HG03442 (cell line): ENCODE results near the gene GRIP1.

Experiments
- ATAC-seq: cut with Tn5 transposase; IDR thresholded peaks from one replicate; pipeline ENCODE4 v1.9.1; 2021; ENCODE audit warnings: mild to moderate bottlenecking, moderate library complexity; ENCODE audit not compliant: unreplicated experiment

Gene GRIP1

DNA sequence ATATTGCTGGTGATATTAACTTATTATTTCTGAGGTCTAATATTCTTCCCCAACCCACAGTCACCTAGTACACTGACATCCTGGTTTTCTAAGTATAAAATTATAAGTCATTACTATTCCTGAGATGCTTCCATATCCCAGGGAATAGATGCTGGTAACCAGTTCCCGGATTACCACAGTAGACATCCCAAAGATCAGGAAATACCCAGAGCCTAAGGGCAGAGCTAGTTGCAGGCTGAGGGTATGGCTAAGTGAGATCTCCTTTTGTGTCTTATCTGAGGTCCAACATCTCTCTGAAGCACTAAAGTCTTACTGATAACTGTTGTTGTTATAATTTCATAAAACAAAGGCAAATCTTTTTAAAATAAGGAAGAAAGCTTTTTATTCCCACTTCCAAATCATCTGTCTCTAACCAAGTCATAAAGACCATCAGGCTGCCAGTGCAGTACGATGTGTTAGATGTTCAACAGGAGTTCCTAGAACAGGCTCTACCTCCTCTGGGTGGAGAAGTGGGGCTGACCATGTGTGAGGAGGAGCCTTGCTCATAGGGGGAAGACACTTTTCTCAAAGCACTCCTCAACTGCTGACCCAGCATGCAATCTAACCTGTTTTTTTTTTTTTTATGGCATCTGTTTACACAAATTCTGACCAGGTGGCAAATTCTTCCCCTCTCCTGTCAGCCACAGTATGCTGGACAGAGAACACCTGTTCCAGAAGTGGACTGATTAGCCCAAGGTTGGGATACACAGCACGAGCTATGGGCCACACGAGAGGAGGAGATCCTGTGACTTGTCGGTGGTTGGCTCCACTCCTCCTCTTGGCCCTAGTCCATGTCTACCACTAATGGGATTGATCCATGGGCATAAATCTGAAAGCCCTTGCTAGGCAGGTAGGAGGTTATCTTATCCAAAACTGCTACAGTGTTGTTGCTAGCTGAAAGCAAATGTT is 16.1 kb upstream of the GRIP1 start:
- ATAC-seq = no peak

- peak; percentile 79 for ATAC-seq
These were observed 15.1 kb upstream of the GRIP1 start for GRCh38 chr12:66693901-66694513.

DNA sequence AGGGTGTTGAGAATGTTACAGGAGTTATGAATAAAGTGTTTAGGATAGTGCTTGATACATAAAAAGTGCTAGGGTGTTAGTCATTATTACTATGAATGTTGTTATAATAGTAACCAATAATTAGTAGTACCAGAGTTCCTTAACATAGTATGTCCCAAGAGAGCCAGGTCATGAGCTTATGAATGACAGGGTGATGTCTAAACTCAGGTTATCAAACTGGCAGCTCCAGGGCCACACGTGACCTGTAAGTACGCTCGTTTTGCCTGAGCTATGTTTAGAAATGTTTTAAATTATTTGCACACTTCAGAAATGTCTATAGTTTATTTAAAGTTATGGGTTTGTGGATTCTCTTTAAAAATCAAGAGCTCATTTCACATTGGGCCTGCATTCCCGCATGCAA is 14.1 kb upstream of the GRIP1 start:
- ATAC-seq = no peak

DNA sequence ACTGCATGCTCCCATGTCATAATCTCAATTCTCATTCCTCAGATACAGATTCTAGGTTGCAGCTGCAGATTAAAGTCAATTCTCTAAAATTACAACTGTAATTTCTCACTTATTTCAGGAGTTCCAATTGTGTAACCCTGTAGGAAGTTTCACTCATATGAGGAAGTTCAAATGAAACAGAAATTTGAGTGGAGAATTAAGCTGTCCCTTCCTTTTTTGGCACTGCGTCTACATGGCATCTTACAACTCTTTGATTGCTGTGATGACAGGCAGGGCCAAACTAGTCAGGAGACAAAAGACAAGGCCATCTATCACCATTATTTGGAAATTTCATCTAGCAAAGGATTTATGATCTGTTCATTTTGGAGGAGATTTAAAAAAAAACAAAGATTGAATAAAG is 13.3 kb upstream of the GRIP1 start:
- no peak for ATAC-seq

DNA sequence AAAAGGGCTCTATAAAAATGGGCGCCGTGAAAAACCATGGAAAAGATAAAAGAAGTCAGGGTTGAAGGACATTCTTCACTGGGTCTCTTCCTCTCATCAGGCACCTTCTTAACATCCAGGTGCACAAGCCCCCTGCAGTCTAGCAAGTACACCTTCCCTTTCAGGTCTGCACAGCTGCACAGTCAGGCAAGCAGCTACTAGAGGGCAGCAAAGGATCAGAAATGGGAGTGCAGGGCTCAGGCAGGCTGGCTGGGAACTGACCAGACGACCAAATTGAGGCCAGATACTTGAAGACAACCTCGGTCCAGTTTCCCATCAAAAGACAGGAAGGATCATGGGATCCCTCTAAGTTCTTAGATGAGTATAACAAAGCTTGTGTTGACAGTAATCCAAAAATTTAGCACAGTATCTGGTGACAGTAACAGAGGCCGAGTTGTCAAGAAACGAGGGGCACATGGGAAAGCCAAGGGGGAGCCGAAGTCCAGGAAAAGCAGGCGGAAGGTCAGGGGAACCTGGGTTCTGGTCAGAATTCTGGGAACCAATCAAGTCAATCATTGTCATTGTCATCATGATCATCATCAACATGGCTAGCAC is 10.1 kb upstream of the GRIP1 start:
- peak; percentile 69 for ATAC-seq

DNA sequence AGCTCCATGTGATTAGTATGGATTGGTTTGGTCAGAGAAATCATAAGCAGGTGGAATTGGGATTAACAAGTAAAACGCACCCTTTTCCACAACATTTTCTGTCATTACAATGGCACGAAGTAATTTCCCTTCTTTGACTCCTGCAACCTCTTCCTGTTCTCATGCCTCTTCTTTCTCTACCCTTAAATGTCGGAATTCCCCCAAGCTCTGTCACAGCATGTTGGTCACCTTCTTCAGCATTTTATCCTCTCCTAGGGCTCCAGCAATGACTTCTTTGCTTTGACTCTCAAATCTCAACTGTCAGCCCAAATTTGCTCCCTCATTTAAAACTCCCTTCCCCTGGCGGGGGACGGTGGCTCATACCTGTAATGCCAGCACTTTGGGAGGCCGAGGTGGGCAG is 5.3 kb upstream of the GRIP1 start:
- no peak for ATAC-seq

- no peak for ATAC-seq
These were observed 4.9 kb upstream of the GRIP1 start for GRCh38 chr12:66683822-66684221.

DNA sequence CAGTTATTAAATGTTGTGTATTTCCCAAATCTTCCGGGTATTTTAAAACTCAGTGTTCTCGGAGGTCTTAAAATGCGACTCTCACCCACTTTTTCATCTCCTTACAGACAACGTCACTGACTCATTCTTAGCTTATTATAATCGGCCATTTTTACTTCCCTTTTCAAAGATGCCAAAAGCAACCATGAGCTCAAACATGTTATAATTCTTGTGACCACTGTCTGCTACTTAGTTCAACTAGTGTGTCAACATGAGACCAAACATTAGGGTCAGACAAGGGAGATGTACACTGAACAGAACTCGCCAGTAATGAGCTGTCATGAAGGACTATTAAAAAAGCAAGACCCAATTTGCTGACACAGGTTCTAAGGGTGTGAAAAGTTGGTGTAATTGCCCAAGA is 4.2 kb upstream of the GRIP1 start:
- ATAC-seq = no peak

- no peak for ATAC-seq
These were observed 697 bp upstream of the GRIP1 start for GRCh38 chr12:66679461-66680084.

DNA sequence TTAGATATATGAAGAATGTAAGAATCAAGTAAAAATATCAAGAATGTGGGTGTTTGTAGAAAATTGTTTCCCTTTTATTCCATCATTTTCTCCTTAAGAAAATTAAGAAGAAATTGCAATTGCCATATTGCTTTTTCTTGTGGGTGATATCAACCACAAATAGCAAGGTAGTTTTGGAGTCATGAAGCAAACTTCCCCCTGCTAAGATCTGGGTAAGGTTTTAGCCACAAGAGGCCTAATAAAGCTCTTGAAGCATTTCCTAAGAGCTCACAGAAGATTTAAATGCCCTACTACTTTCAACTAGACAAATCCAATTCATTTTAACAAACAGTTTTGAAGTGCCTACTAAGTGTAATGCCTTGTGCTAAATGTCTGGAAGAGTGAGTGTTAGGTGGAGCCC is 2.6 kb downstream of the GRIP1 start:
- no peak for ATAC-seq

- no peak for ATAC-seq
These were observed 4.3 kb downstream of the GRIP1 start for GRCh38 chr12:66674495-66675122.

GRCh38 chr12:66669541-66669940 is 9.3 kb downstream of the GRIP1 start:
- ATAC-seq = no peak

DNA sequence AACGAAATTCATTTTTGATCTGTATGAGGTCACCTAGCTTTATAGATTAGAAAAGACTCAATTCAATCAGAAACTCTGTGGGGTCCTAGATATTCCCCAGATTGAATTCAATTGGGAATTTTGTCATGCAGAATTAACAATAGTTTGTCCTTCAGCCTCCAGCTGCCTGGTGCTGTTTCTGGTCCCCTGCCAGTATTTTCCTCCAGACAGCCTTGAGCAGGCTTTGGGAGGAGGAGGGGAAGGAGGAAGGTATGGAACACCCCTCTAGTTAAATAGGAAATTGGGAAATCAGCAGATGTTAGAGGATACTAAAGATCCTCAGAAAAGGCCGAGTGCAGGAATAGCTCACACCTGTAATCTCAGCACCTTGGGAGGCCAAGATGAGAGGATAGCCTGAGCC is 10.6 kb downstream of the GRIP1 start:
- ATAC-seq = no peak

- ATAC-seq = no peak
These were observed 11.0 kb downstream of the GRIP1 start for GRCh38 chr12:66667906-66668305.

DNA sequence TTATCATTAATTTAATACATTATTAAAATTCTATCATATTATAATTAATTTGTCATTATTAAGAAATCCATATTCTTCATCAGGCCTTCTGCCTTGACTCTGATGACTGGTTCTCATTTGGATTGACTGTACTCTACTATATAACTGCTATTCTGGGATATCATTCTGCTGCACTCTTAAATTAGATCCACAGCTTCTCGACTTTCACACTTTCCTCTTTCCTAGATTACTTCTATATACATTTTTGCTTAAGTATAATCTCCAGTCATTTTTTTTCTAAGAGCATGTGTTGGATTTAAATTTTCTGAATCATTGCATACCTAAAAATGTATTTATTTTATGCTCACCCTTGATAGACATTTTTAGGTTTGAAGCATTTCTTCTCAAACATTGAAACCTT is 12.4 kb downstream of the GRIP1 start:
- no peak for ATAC-seq

GRCh38 chr12:66665435-66665985 is 13.4 kb downstream of the GRIP1 start:
- no peak for ATAC-seq

- ATAC-seq = no peak
These were observed 14.8 kb downstream of the GRIP1 start for GRCh38 chr12:66664076-66664475.

- ATAC-seq = no peak
These were observed 15.3 kb downstream of the GRIP1 start for GRCh38 chr12:66663611-66664010.

DNA sequence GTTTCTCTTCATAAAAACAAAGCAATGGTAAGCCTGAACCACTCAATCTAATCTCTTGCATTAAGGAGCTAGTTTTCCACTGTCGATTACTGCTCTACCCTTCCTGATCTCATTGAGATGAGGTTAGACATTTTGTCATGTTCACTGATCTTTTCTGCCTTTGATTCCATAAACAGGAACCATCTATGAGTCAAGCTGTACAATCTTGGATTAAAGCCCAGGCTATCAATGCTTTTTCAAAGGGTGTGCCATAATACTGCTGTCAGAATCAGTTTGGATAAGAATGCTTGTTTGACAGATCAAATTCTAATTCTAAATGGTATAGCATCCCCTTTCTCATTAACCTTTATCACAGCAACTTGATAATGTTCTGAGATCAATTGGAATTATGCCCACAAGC is 16.1 kb downstream of the GRIP1 start:
- ATAC-seq = no peak

DNA sequence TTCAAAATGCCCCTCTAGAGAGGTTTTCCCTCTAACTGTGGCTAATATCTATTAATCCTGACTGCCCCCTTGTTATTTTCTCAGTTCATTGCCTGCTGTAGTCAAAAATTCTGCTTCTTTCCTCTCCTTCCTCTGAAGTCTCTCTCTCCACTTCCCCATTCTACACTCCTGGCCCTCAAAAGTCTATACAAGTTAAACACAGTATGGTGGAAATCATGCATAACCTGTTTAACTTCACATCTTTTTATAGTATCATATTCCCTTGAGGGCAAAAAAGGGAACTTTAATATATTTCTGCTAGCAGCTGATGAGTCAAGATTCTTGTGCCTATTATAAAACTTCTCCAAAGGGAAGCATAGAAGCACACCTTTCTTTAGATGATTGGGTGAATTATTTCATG is 16.7 kb downstream of the GRIP1 start:
- ATAC-seq = no peak

DNA sequence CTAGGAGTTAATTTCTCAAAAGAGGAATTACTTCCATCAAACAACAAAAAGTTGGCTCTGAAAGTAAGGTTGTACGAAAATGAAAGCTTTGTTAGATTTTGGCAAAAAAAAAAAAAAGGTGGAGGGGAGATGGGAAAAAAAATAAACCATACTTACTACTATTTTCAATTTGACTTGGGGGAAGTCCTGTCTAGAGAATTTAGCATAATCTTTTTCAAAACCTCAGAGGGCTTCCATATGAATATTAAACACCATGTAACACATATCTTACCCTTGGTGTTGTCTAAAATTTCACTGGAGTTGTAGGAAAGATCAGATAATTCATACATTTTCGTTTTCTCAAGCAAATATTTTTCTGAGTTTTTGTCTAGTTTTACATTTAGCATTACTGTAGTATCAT is 17.5 kb downstream of the GRIP1 start:
- ATAC-seq = no peak
